Endodermal cell (in vitro differentiated cells): Measurements from ENCODE around the gene TIMM21. TPM values are rescaled to one million over a fixed set of nuclear protein-coding genes. Genes with fewer than 3 reads are reported as not detected.
A peak's percentile ranks its signal among the peaks of the same experiment; 100 is the strongest.

Source experiments
- DNase-seq: peaks from one replicate; pipeline ENCODE4 v3.0.0-alpha.2; 2017
- H3K27ac ChIP-seq: 2 replicates; pipeline ENCODE4 v1.5.1; 2013; ENCODE audit warnings: mild to moderate bottlenecking, low read depth, low read length, moderate library complexity
- H3K27me3 ChIP-seq: 2 replicates; pipeline ENCODE4 v1.6.1; 2013; ENCODE audit warnings: mild to moderate bottlenecking, low read length, moderate library complexity; ENCODE audit not compliant: insufficient read depth, control insufficient read depth, poor library complexity, severe bottlenecking
- H3K36me3 ChIP-seq: 2 replicates; pipeline ENCODE4 v1.7.0; 2013; ENCODE audit warnings: mild to moderate bottlenecking, low read length, moderate library complexity; ENCODE audit not compliant: control insufficient read depth, insufficient read depth
- H3K4me1 ChIP-seq: one replicate; pipeline ENCODE4 v1.7.0; 2013; ENCODE audit warnings: low read length; ENCODE audit not compliant: control insufficient read depth, insufficient read depth
- H3K4me3 ChIP-seq: 2 replicates; pipeline ENCODE4 v1.5.1; 2013; ENCODE audit warnings: mild to moderate bottlenecking, low read length, moderate library complexity
- H3K9ac ChIP-seq: 2 replicates; pipeline ENCODE4 v1.6.1; 2013; ENCODE audit warnings: mild to moderate bottlenecking, low read length, moderate library complexity; ENCODE audit not compliant: poor library complexity, severe bottlenecking; ENCODE audit errors: extremely low read depth
- H3K9me3 ChIP-seq: 2 replicates; pipeline ENCODE4 v1.6.1; 2013; ENCODE audit warnings: mild to moderate bottlenecking, low read length, moderate library complexity; ENCODE audit not compliant: control insufficient read depth
- H3K27ac Mint-ChIP-seq: 2 replicates; pipeline ENCODE4 v1.8.0; 2020; ENCODE audit warnings: mixed read lengths
- H3K27me3 Mint-ChIP-seq: 2 replicates; pipeline ENCODE4 v1.8.0; 2021; ENCODE audit warnings: mild to moderate bottlenecking, mixed read lengths; ENCODE audit not compliant: insufficient read depth
- H3K36me3 Mint-ChIP-seq: 2 replicates; pipeline ENCODE4 v1.8.0; 2020; ENCODE audit warnings: low read depth, mixed read lengths
- H3K4me1 Mint-ChIP-seq: 2 replicates; pipeline ENCODE4 v1.8.0; 2020; ENCODE audit warnings: mixed read lengths
- H3K4me3 Mint-ChIP-seq: 2 replicates; pipeline ENCODE4 v1.8.0; 2020; ENCODE audit warnings: mild to moderate bottlenecking, moderate library complexity, mixed read lengths
- H3K9me3 Mint-ChIP-seq: 2 replicates; pipeline ENCODE4 v1.8.0; 2020; ENCODE audit warnings: mild to moderate bottlenecking, mixed read lengths
- CTCF ChIP-seq: fragments of 200-600 bp; sonication (generic); conservative IDR thresholded peaks from 2 replicates; pipeline ENCODE4 v1.5.0; 2021; ENCODE audit warnings: antibody characterized with exemption, mild to moderate bottlenecking
- WGBS, 2 experiments: methylation state at CpG; one replicate each; pipeline versions ENCODE4 v1.1.5 to v1.1.7; 2013; ENCODE audit warnings: missing lambda C conversion rate in 2 of 2, mixed read lengths in 1 of 2; ENCODE audit not compliant: insufficient coverage in 1 of 2, insufficient read length in 1 of 2; 5-methylcytosine and 5-hydroxymethylcytosine counted together
- total RNA-seq, 2 donors: library from RNA; stranded (reverse); fragmentation: NEBNext Ultra II Directional in 1 of 2; extraction: Animal tissue kit (Norgen Biotek cat#: 25700) in 1 of 2; gene quantifications; 2 replicates in 1 of 2; 3 replicates in 1 of 2; pipeline ENCODE4 v1.2.1, GENCODE V29; 2021

Gene TIMM21
- total RNA-seq, 2 donors from 2014 or later: 28.8 to 30.2 TPM

GRCh38 chr18:74141667-74142066 lies 6.7 kb upstream of the TIMM21 start:
- Histone ChIP-seq H3K27me3 (peaks cover 8% of the 10 kb centered on the region), H3K4me1 (no peaks in the 10 kb centered on the region), H3K27ac (no peak overlapping the region), H3K36me3 (no peaks in the 10 kb centered on the region), H3K4me3 (no peak overlapping the region), H3K9me3 (no peaks in the 10 kb centered on the region), H3K9ac (no peak overlapping the region)
- Mint-ChIP-seq H3K9me3 (no peaks in the 10 kb centered on the region), H3K4me3 (no peak overlapping the region), H3K27ac (no peak overlapping the region), H3K27me3 (peaks cover 20% of the 10 kb centered on the region), H3K36me3 (no peaks in the 10 kb centered on the region), H3K4me1 (no peaks in the 10 kb centered on the region)
- DNase-seq: no peak
- WGBS, 2 experiments: 92 to 100% methylated on average over 2 of the region's 2 CpGs
- TF ChIP-seq CTCF: no peak

GRCh38 chr18:74142252-74142651 lies 6.1 kb upstream of the TIMM21 start:
- no peak overlapping the region for H3K4me3 Mint-ChIP-seq
- Histone ChIP-seq H3K4me3 (no peak overlapping the region), H3K27ac (no peak overlapping the region), H3K36me3 (no peaks in the 10 kb centered on the region), H3K27me3 (peaks cover 8% of the 10 kb centered on the region), H3K9ac (no peak overlapping the region), H3K9me3 (no peaks in the 10 kb centered on the region), H3K4me1 (no peaks in the 10 kb centered on the region)
- no peaks in the 10 kb centered on the region for H3K36me3 Mint-ChIP-seq
- H3K27me3 Mint-ChIP-seq: peaks cover 23% of the 10 kb centered on the region
- no peak for TF ChIP-seq CTCF
- DNase-seq: no peak
- WGBS, 2 experiments: 81% methylated on average over 2 of the region's 2 CpGs; no CpG with 5 or more reads in 1 of the 2 experiments
- H3K4me1 Mint-ChIP-seq: peaks cover 2% of the 10 kb centered on the region
- H3K9me3 Mint-ChIP-seq: no peaks in the 10 kb centered on the region
- H3K27ac Mint-ChIP-seq: no peak overlapping the region

GRCh38 chr18:74146756-74147155 lies 1.6 kb upstream of the TIMM21 start:
- H3K9me3 ChIP-seq: no peaks in the 10 kb centered on the region
- no peak for DNase-seq
- 51 to 90% methylated on average over 2 to 3 of the region's 3 CpGs for WGBS, 2 experiments
- peaks cover 8% of the 10 kb centered on the region for H3K4me1 ChIP-seq
- Mint-ChIP-seq H3K27me3 (peaks cover 14% of the 10 kb centered on the region), H3K27ac (no peak overlapping the region), H3K4me1 (peaks cover 13% of the 10 kb centered on the region), H3K36me3 (no peaks in the 10 kb centered on the region), H3K4me3 (peak overlapping the region; percentile 91), H3K9me3 (no peaks in the 10 kb centered on the region)
- no peak overlapping the region for H3K9ac ChIP-seq
- peak overlapping the region; percentile 99 for H3K4me3 ChIP-seq
- H3K36me3 ChIP-seq: peaks cover 4% of the 10 kb centered on the region
- H3K27me3 ChIP-seq: no peaks in the 10 kb centered on the region
- no peak overlapping the region for H3K27ac ChIP-seq
- TF ChIP-seq CTCF: no peak
